PFSK-1 (cell line): ENCODE measurements around the gene GPR3.

ENCODE experiments used
- FOXP2 ChIP-seq: optimal IDR thresholded peaks from 2 replicates; pipeline ENCODE3; 2011; ENCODE audit warnings: borderline replicate concordance, control low read depth, inconsistent platforms; ENCODE audit not compliant: insufficient read depth; ENCODE audit errors: extremely low read length, extremely low read depth
- POLR2AphosphoS5 ChIP-seq: IDR thresholded peaks from 2 replicates; pipeline ENCODE4 v1.6.1; 2012; ENCODE audit warnings: low read depth, mild to moderate bottlenecking, control low read depth, low read length, moderate library complexity
- SIN3A ChIP-seq: IDR thresholded peaks from 2 replicates; pipeline ENCODE4 v1.6.1; 2012; ENCODE audit warnings: mild to moderate bottlenecking, low read length, moderate library complexity, borderline replicate concordance; ENCODE audit not compliant: insufficient read depth
- TAF1 ChIP-seq: IDR thresholded peaks from 2 replicates; pipeline ENCODE4 v1.6.1; 2012; ENCODE audit warnings: low read length, control low read depth, borderline replicate concordance; ENCODE audit not compliant: insufficient read depth
- TF ChIP-seq, protein P1 (sequence below), 2 experiments: IDR thresholded peaks; 2 replicates each; pipeline versions ENCODE4 v1.6.1 to v1.8.0; 2011 to 2012; ENCODE audit warnings: low read depth in 2 of 2, low read length in 2 of 2, control low read depth in 1 of 2, inconsistent platforms in 1 of 2, mild to moderate bottlenecking in 1 of 2, moderate library complexity in 1 of 2; ENCODE audit not compliant: insufficient read depth in 1 of 2

The GPR3 gene

GRCh38 chr1:27358038-27358927 lies 34.1 kb upstream of the GPR3 start:
- TF ChIP-seq, protein P1, sequence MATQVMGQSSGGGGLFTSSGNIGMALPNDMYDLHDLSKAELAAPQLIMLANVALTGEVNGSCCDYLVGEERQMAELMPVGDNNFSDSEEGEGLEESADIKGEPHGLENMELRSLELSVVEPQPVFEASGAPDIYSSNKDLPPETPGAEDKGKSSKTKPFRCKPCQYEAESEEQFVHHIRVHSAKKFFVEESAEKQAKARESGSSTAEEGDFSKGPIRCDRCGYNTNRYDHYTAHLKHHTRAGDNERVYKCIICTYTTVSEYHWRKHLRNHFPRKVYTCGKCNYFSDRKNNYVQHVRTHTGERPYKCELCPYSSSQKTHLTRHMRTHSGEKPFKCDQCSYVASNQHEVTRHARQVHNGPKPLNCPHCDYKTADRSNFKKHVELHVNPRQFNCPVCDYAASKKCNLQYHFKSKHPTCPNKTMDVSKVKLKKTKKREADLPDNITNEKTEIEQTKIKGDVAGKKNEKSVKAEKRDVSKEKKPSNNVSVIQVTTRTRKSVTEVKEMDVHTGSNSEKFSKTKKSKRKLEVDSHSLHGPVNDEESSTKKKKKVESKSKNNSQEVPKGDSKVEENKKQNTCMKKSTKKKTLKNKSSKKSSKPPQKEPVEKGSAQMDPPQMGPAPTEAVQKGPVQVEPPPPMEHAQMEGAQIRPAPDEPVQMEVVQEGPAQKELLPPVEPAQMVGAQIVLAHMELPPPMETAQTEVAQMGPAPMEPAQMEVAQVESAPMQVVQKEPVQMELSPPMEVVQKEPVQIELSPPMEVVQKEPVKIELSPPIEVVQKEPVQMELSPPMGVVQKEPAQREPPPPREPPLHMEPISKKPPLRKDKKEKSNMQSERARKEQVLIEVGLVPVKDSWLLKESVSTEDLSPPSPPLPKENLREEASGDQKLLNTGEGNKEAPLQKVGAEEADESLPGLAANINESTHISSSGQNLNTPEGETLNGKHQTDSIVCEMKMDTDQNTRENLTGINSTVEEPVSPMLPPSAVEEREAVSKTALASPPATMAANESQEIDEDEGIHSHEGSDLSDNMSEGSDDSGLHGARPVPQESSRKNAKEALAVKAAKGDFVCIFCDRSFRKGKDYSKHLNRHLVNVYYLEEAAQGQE (IDR thresholded peaks at IDR 0.05; ENCODE audit: insufficient read depth in 1 of 2, low read depth in 2 of 2, low read length in 2 of 2) = no peak
- no peak for TF ChIP-seq SIN3A
- no peak for TF ChIP-seq FOXP2
- TF ChIP-seq TAF1 = no peak
- TF ChIP-seq POLR2AphosphoS5 = no peak

GRCh38 chr1:27358928-27359313 lies 33.5 kb upstream of the GPR3 start:
- TF ChIP-seq FOXP2 (no peak), POLR2AphosphoS5 (no peak), TAF1 (no peak), SIN3A (no peak)
- TF ChIP-seq, protein P1 (IDR thresholded peaks at IDR 0.05; ENCODE audit: insufficient read depth in 1 of 2, low read depth in 2 of 2, low read length in 2 of 2) = no peak

- no peak for TF ChIP-seq POLR2AphosphoS5
- TF ChIP-seq, protein P1 (IDR thresholded peaks at IDR 0.05; ENCODE audit: insufficient read depth in 1 of 2, low read depth in 2 of 2, low read length in 2 of 2) = no peak
- TF ChIP-seq SIN3A = no peak
- TF ChIP-seq TAF1 = no peak
- no peak for TF ChIP-seq FOXP2
Observed at GRCh38 chr1:27359822-27360158, 32.6 kb upstream of the GPR3 start.

DNA sequence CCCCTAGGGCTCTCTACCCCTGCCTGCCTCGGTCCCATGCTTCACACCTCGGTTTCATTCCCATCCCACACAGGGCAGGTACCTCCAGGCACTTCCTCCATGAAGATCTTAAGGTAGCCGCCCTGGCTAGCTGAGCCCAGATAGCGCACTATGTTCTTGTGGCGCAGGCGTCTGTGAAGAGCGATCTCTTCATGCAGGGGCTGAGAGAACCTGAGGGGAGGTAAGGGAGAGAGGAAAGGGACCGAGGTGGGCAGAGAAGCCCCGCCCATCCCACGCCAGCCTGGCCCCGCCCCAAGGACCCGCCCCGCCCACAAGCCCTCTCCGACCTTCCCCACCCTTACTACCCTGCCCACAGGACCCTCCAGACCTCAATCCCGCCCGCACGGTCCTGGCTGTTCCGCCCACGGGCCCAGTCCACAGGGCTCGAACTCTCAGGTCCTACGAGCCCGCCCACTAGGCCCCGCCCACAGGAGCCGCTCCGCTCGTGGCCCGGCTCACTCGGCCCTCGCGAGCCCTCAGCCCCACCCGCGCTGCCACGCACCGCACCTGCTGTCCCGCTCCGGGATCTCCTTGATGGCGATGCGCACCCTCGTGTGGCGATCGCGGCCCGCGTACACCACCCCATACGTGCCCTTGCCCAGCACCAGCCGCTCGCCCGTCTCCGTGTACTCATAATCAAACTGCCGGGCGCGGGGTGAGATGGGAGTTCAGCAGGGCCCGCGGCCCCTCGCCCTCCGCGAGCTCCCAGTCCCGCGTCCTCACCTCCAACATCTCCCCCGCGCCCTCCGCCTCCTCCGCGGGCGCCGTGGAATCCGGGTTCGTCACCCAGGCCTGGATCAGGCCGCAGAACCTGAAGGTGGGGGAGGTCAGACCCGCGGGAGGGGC lies 32.0 kb upstream of the GPR3 start:
- TF ChIP-seq FOXP2 (no peak), TAF1 (no peak), POLR2AphosphoS5 (no peak), SIN3A (no peak)
- TF ChIP-seq, protein P1 (IDR thresholded peaks at IDR 0.05; ENCODE audit: insufficient read depth in 1 of 2, low read depth in 2 of 2, low read length in 2 of 2) = no peak
